ENCODE data around the gene SOX13. TPM values are rescaled to one million over a fixed set of nuclear protein-coding genes. Genes with fewer than 3 reads are reported as not detected.
"Not testable (repeated sequence)": the region's sequence is repeated elsewhere in the genome, so short reads cannot be mapped to it uniquely, and the experiment has no call there.

Gene SOX13
- total RNA-seq, 2 experiments from 2014 or later, result 0.10 to 0.17 TPM

GRCh38 chr1:204092632-204093420, 19.9 kb downstream of the SOX13 start:
- Mint-ChIP-seq H3K4me1 (ENCODE audit: low read depth) (no peaks in the 10 kb centered on the region), H3K27ac (no peak overlapping the region), H3K36me3 (ENCODE audit: low read depth) (no peaks in the 10 kb centered on the region), H3K4me3 (no peak overlapping the region), H3K9me3 (no peaks in the 10 kb centered on the region), H3K27me3 (ENCODE audit: low read depth) (no peaks in the 10 kb centered on the region)
- no peak for DNase-seq
- CTCF ChIA-PET, result no interaction called here
- intact Hi-C loops (cut with micrococcal nuclease), result no loop called here

DNA sequence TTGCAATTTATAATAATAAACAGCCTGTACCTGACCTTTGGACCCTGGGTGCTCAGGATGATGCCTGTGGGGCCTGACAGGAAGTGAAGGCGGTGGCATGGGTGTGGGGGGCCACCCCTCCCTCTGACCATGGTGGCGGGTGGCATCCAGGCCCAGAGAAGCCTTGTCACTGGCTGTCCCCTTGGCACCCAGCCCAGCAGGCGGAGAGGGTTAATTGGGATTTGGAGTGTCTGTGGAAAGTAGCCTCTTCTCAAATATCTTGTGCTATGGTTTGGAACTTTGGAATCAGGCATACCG, 20.5 kb downstream of the SOX13 start:
- H3K4me1 Mint-ChIP-seq (ENCODE audit: low read depth), result no peaks in the 10 kb centered on the region
- CTCF ChIA-PET, result no interaction called here
- DNase-seq, result no peak
- H3K36me3 Mint-ChIP-seq (ENCODE audit: low read depth), result no peaks in the 10 kb centered on the region
- H3K9me3 Mint-ChIP-seq, result no peaks in the 10 kb centered on the region
- H3K4me3 Mint-ChIP-seq, result no peak overlapping the region
- intact Hi-C loops (cut with micrococcal nuclease), result no loop called here
- no peaks in the 10 kb centered on the region for H3K27me3 Mint-ChIP-seq (ENCODE audit: low read depth)
- no peak overlapping the region for H3K27ac Mint-ChIP-seq

DNA sequence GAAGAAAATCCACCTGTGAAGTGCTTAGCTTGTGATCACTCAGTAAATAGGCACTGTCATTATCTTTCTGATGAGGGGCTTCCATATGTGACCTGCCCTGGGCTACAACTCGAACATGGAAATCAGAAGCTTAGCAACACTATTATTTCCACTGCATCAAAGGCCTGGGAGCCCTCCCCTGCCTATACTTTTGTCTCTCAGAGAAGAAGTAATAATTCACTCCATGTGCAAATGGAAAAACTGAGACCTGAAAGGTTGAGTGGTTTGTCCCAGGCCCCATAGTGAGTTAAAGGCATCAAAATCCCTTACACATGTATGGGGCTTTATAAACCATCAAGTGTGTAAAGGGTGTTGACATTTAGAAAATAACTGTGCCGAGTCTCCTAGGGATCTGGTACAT, 20.9 kb downstream of the SOX13 start:
- Mint-ChIP-seq H3K36me3 (ENCODE audit: low read depth) (no peaks in the 10 kb centered on the region), H3K27me3 (ENCODE audit: low read depth) (no peaks in the 10 kb centered on the region), H3K4me3 (no peak overlapping the region), H3K9me3 (no peaks in the 10 kb centered on the region), H3K27ac (no peak overlapping the region), H3K4me1 (ENCODE audit: low read depth) (no peaks in the 10 kb centered on the region)
- DNase-seq, result no peak
- CTCF ChIA-PET, result no interaction called here
- intact Hi-C loops (cut with micrococcal nuclease), result no loop called here

GRCh38 chr1:204094313-204094729, 21.4 kb downstream of the SOX13 start:
- Mint-ChIP-seq H3K36me3 (ENCODE audit: low read depth) (no peaks in the 10 kb centered on the region), H3K9me3 (no peaks in the 10 kb centered on the region), H3K27ac (no peak overlapping the region), H3K4me3 (no peak overlapping the region), H3K27me3 (ENCODE audit: low read depth) (no peaks in the 10 kb centered on the region), H3K4me1 (ENCODE audit: low read depth) (no peaks in the 10 kb centered on the region)
- DNase-seq, result no peak
- CTCF ChIA-PET, result no interaction called here
- intact Hi-C loops (cut with micrococcal nuclease), result no loop called here

GRCh38 chr1:204094856-204095634, 22.1 kb downstream of the SOX13 start:
- Mint-ChIP-seq H3K27me3 (ENCODE audit: low read depth) (no peaks in the 10 kb centered on the region), H3K36me3 (ENCODE audit: low read depth) (no peaks in the 10 kb centered on the region), H3K4me3 (no peak overlapping the region), H3K27ac (no peak overlapping the region), H3K9me3 (no peaks in the 10 kb centered on the region), H3K4me1 (ENCODE audit: low read depth) (no peaks in the 10 kb centered on the region)
- CTCF ChIA-PET, result no interaction called here
- no peak for DNase-seq
- intact Hi-C loops (cut with micrococcal nuclease), result no loop called here

- H3K4me3 Mint-ChIP-seq, result no peak overlapping the region
- no peaks in the 10 kb centered on the region for H3K9me3 Mint-ChIP-seq
- CTCF ChIA-PET, result no interaction called here
- no peak for DNase-seq
- no peak overlapping the region for H3K27ac Mint-ChIP-seq
- H3K4me1 Mint-ChIP-seq (ENCODE audit: low read depth), result no peaks in the 10 kb centered on the region
- no peaks in the 10 kb centered on the region for H3K27me3 Mint-ChIP-seq (ENCODE audit: low read depth)
- intact Hi-C loops (cut with micrococcal nuclease), result no loop called here
- H3K36me3 Mint-ChIP-seq (ENCODE audit: low read depth), result no peaks in the 10 kb centered on the region
These were observed 24.0 kb downstream of the SOX13 start for GRCh38 chr1:204096931-204097330.

GRCh38 chr1:204098683-204099082, 25.8 kb downstream of the SOX13 start:
- CTCF ChIA-PET, result interaction anchor here (1.4 kb wide), 1 partner anchor 30 kb away, joined by 3 read pairs; no protein-coding TSS in a partner anchor
- no peak for DNase-seq
- no peaks in the 10 kb centered on the region for H3K9me3 Mint-ChIP-seq
- H3K36me3 Mint-ChIP-seq (ENCODE audit: low read depth), result no peaks in the 10 kb centered on the region
- H3K27ac Mint-ChIP-seq, result no peak overlapping the region
- no peak overlapping the region for H3K4me3 Mint-ChIP-seq
- intact Hi-C loops (cut with micrococcal nuclease), result no loop called here
- H3K27me3 Mint-ChIP-seq (ENCODE audit: low read depth), result peaks cover 2% of the 10 kb centered on the region
- peaks cover 11% of the 10 kb centered on the region for H3K4me1 Mint-ChIP-seq (ENCODE audit: low read depth)

DNA sequence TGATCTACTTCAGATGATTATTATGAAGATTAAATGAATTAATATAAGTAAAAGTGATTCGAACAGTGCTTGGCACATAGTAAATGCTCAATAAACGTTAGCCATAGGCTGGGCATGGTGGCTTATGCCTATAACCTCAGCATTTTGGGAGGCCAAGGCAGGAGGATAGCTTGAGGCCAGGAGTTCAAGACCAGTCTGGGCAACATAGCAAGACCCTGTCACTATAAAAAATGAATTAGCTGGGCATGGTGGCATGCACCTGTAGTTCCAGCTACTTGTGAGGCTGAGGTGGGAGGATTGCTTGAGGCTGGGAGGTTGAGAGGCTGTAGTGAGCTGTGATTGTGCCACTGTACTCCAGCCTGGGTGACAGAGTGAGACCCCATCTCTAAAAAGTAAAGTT, 26.8 kb downstream of the SOX13 start:
- not testable (repeated sequence) for H3K4me3 Mint-ChIP-seq
- CTCF ChIA-PET, result interaction anchor here (0.6 to 1.4 kb wide), 2 partner anchors 29 to 570 kb away, joined by 3 read pairs; no protein-coding TSS in a partner anchor

DNA sequence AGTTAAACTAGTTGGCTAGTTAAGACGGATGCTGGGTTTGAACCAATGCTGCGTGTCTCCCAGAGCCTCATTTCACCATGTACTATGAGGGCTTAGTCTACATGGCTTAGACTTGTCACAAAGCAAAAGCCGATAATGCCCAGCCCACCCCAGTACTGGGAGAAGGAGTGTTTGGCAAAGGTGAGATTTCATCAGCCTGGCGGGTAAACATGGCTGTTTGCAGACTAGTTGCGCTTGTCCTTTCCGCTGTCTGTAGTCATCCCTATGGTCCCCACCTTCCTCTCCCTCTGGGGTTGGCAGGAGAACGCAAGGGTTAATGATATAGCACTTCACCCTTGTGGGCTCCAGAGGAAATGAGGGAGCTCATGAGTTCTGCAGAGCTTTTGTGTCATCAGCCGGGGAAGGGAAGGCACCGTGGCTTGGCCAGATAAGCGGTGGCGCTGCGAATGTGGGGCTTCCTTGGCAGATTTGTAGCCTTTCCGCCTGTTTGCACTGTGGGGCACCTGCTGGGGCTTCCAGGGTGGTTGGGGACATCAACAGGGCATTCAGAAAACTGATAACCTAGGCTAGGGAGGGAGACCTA, 29.2 kb downstream of the SOX13 start:
- peaks cover 6% of the 10 kb centered on the region for H3K27me3 Mint-ChIP-seq (ENCODE audit: low read depth)
- H3K27ac Mint-ChIP-seq, result no peak overlapping the region
- H3K36me3 Mint-ChIP-seq (ENCODE audit: low read depth), result peaks cover 1% of the 10 kb centered on the region
- H3K4me3 Mint-ChIP-seq, result no peak overlapping the region
- H3K9me3 Mint-ChIP-seq, result no peaks in the 10 kb centered on the region
- H3K4me1 Mint-ChIP-seq (ENCODE audit: low read depth), result peaks cover 19% of the 10 kb centered on the region
- intact Hi-C loops (cut with micrococcal nuclease), result no loop called here
- peak; percentile 30 for DNase-seq
- CTCF ChIA-PET, result no interaction called here

More for the DNA sequence above, 26.8 kb downstream of the SOX13 start:
- H3K27me3 Mint-ChIP-seq (ENCODE audit: low read depth); DNase-seq; H3K36me3 Mint-ChIP-seq (ENCODE audit: low read depth); H3K27ac Mint-ChIP-seq; H3K9me3 Mint-ChIP-seq; intact Hi-C loops (cut with micrococcal nuclease): not testable (repeated sequence)
- H3K4me1 Mint-ChIP-seq (ENCODE audit: low read depth), result peaks cover 15% of the 10 kb centered on the region

DNA sequence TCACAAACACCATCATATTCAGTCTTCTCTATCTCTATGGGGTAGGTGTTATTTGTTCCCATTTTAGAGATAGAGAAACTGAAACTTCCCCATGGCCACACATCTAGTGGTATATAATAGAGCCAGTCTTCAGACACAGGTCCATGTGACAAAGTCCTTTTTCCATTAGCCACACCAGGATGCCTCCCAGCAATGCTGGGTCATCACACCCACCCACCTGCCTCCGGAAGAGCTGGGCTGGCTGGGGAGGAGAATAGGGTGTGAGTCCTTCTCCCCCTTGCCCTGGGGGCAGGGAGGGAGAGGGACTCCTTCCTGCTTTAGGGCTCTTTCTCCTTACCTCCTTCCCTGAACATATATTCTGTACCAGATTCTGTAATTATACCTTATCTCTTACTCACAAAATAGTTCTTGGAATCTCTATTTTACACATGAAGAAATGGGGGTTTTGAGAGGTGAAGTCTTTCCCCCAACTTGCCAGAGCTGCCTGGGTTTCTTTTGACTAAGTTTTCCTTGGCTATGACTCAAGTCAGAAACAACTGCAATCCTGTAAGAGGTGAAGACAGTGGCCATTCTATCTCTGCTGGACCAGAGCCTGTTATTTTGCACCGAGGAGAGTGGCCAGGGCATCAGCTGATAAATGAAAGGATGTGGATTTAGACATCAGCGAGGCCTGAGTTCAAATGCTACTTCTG, 30.0 kb downstream of the SOX13 start:
- H3K27me3 Mint-ChIP-seq (ENCODE audit: low read depth), result peaks cover 6% of the 10 kb centered on the region
- H3K4me1 Mint-ChIP-seq (ENCODE audit: low read depth), result peaks cover 19% of the 10 kb centered on the region
- H3K9me3 Mint-ChIP-seq, result no peaks in the 10 kb centered on the region
- peaks cover 1% of the 10 kb centered on the region for H3K36me3 Mint-ChIP-seq (ENCODE audit: low read depth)
- no peak overlapping the region for H3K4me3 Mint-ChIP-seq
- no peak overlapping the region for H3K27ac Mint-ChIP-seq
- intact Hi-C loops (cut with micrococcal nuclease), result no loop called here
- no peak for DNase-seq
- CTCF ChIA-PET, result no interaction called here

DNA sequence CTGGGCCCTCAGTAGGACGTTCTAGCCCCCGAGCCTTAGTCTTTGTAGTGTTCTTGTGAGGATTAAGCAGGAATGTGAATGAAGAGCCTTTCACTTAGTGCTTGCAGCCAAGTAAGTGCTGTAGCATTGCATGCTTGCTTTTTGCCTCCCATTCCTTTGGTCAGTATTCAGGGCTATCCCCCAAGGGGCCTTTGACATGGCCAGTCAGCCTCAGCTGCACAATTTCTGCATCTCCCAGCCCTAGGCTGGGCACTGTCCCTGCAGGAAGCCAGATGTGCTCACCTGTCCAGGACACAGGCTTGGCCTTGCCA, 30.5 kb downstream of the SOX13 start:
- Mint-ChIP-seq H3K9me3 (no peaks in the 10 kb centered on the region), H3K4me1 (ENCODE audit: low read depth) (peaks cover 19% of the 10 kb centered on the region), H3K27ac (no peak overlapping the region), H3K4me3 (no peak overlapping the region), H3K27me3 (ENCODE audit: low read depth) (peaks cover 6% of the 10 kb centered on the region), H3K36me3 (ENCODE audit: low read depth) (peaks cover 1% of the 10 kb centered on the region)
- no peak for DNase-seq
- CTCF ChIA-PET, result no interaction called here
- intact Hi-C loops (cut with micrococcal nuclease), result no loop called here

GRCh38 chr1:204104331-204105130, 31.6 kb downstream of the SOX13 start:
- H3K9me3 Mint-ChIP-seq, result no peaks in the 10 kb centered on the region
- DNase-seq, result no peak
- peaks cover 6% of the 10 kb centered on the region for H3K27me3 Mint-ChIP-seq (ENCODE audit: low read depth)
- no peak overlapping the region for H3K4me3 Mint-ChIP-seq
- H3K4me1 Mint-ChIP-seq (ENCODE audit: low read depth), result peaks cover 19% of the 10 kb centered on the region
- no peak overlapping the region for H3K27ac Mint-ChIP-seq
- intact Hi-C loops (cut with micrococcal nuclease), result no loop called here
- peaks cover 1% of the 10 kb centered on the region for H3K36me3 Mint-ChIP-seq (ENCODE audit: low read depth)
- CTCF ChIA-PET, result no interaction called here

Measured in activated naive CD4-positive, alpha-beta T cell treated with anti-CD3 and anti-CD28 coated beads for 36 hours (primary cell).